Measurements from ENCODE around the gene SDC1.

- TF ChIP-seq POLR2A (IDR thresholded peaks at IDR 0.05) (no peak), CTCF (IDR thresholded peaks at IDR 0.05) (no peak)
Observed at GRCh38 chr2:20156076-20156759, 68.7 kb downstream of the SDC1 start.

Data from thyroid gland (tissue), 4 donors.